HepG2 (cell line): ENCODE measurements around the gene TOPBP1. TPM values are rescaled to one million over a fixed set of nuclear protein-coding genes. Genes with fewer than 3 reads are reported as not detected.

Experiments
- ARNTL ChIP-seq: sonication (generic); formaldehyde crosslinking; IDR thresholded peaks from 2 replicates; pipeline ENCODE4 v1.4.0; 2020; ENCODE audit warnings: mild to moderate bottlenecking, missing genetic modification reagents
- DBP ChIP-seq: sonication (generic); formaldehyde crosslinking; IDR thresholded peaks from 2 replicates; pipeline ENCODE4 v1.4.0; 2020; ENCODE audit warnings: missing genetic modification reagents; ENCODE audit errors: not compliant biosample characterization
- HBP1 ChIP-seq: IDR thresholded peaks from 2 replicates; pipeline ENCODE4 v1.6.1; 2016; ENCODE audit warnings: low read depth, control low read depth
- IKZF5 ChIP-seq: IDR thresholded peaks from 2 replicates; pipeline ENCODE4 v1.6.1; 2018; ENCODE audit warnings: missing genetic modification reagents, mild to moderate bottlenecking, missing compliant biosample characterization
- KLF16 ChIP-seq, 2 experiments: sonication (generic) in 1 of 2; formaldehyde crosslinking in 1 of 2; IDR thresholded peaks; 2 replicates each; pipeline versions ENCODE4 v1.6.1 to v1.8.0; 2016 to 2023; ENCODE audit warnings: missing genetic modification reagents in 2 of 2, missing compliant biosample characterization in 1 of 2
- MAX ChIP-seq: IDR thresholded peaks from 2 replicates; pipeline ENCODE4 v1.6.1; 2012; ENCODE audit warnings: inconsistent platforms
- NCOA2 ChIP-seq: sonication (generic); formaldehyde crosslinking; IDR thresholded peaks from 2 replicates; pipeline ENCODE4 v1.8.0; 2022; ENCODE audit warnings: inconsistent platforms
- POGK ChIP-seq: sonication (generic); formaldehyde crosslinking; conservative IDR thresholded peaks from 2 replicates; pipeline ENCODE4 v1.8.0; 2022; ENCODE audit warnings: mild to moderate bottlenecking, moderate library complexity, missing genetic modification reagents
- SPEN ChIP-seq: sonication (generic); formaldehyde crosslinking; IDR thresholded peaks from 2 replicates; pipeline ENCODE4 v1.5.1; 2020; ENCODE audit warnings: low read depth, mild to moderate bottlenecking, missing genetic modification reagents
- TFAP4 ChIP-seq: sonication (generic); IDR thresholded peaks from 2 replicates; pipeline ENCODE4 v1.6.1; 2016; ENCODE audit warnings: low read depth, borderline replicate concordance
- UBTF ChIP-seq: sonication (generic); formaldehyde crosslinking; IDR thresholded peaks from 2 replicates; pipeline ENCODE4 v1.4.0; 2020; ENCODE audit warnings: mild to moderate bottlenecking, missing genetic modification reagents
- ZBTB38 ChIP-seq: sonication (generic); formaldehyde crosslinking; IDR thresholded peaks from 2 replicates; pipeline ENCODE4 v1.5.1; 2020; ENCODE audit warnings: mild to moderate bottlenecking, missing genetic modification reagents
- ZBTB42 ChIP-seq: sonication (generic); formaldehyde crosslinking; IDR thresholded peaks from 2 replicates; pipeline ENCODE4 v1.5.0; 2020; ENCODE audit warnings: mild to moderate bottlenecking, missing genetic modification reagents
- ZNF251 ChIP-seq: sonication (generic); formaldehyde crosslinking; IDR thresholded peaks from 2 replicates; pipeline ENCODE4 v1.9.0; 2021; ENCODE audit warnings: mild to moderate bottlenecking, missing genetic modification reagents
- ZNF678 ChIP-seq: sonication (generic); formaldehyde crosslinking; IDR thresholded peaks from 2 replicates; pipeline ENCODE4 v1.4.0; 2020; ENCODE audit warnings: mild to moderate bottlenecking, missing genetic modification reagents
- ZSCAN21 ChIP-seq: sonication (generic); formaldehyde crosslinking; IDR thresholded peaks from 2 replicates; pipeline ENCODE4 v1.8.0; 2022; ENCODE audit warnings: mild to moderate bottlenecking, missing genetic modification reagents, moderate library complexity, borderline replicate concordance
- polyA plus RNA-seq, 8 experiments: library from polyadenylated mRNA; depleted of rRNA in 3 of 8; stranded (reverse) in 7 of 8; unstranded in 1 of 8; fragments of >200 nt; fragmentation: Illumina TruSeq in 4 of 8; extraction: Trizol in 4 of 8; gene quantifications; 2 replicates each; pipeline versions ENCODE4 v1.2.1 to v1.2.3, GENCODE V29; 2011 to 2016; ENCODE audit warnings: low read depth in 4 of 8, missing spikeins in 1 of 8, mixed read lengths in 1 of 8; ENCODE audit not compliant: insufficient read depth in 1 of 8
- total RNA-seq, 5 experiments: library from RNA; depleted of rRNA; stranded (reverse); fragments of >200 nt; fragmentation: Illumina TruSeq; extraction: Trizol; gene quantifications; 2 replicates each; pipeline ENCODE4 v1.2.3, GENCODE V29; 2016; ENCODE audit warnings: low read depth in 1 of 5
- TF ChIP-seq, protein P1 (sequence below), 2 experiments: sonication (generic) in 1 of 2; formaldehyde crosslinking in 1 of 2; IDR thresholded peaks; 2 replicates each; pipeline versions ENCODE4 v1.4.0 to v1.6.1; 2018 to 2020; ENCODE audit warnings: missing genetic modification reagents in 2 of 2, borderline replicate concordance in 1 of 2, low read depth in 1 of 2, mild to moderate bottlenecking in 1 of 2, missing biosample characterization in 1 of 2

Gene TOPBP1
- total and polyA plus RNA-seq, 2 of the 13 experiments (the other 11 are each of a cell fraction or from before 2014, with no cell fraction given): 24.3 to 42.9 TPM

- TF ChIP-seq, protein P1, sequence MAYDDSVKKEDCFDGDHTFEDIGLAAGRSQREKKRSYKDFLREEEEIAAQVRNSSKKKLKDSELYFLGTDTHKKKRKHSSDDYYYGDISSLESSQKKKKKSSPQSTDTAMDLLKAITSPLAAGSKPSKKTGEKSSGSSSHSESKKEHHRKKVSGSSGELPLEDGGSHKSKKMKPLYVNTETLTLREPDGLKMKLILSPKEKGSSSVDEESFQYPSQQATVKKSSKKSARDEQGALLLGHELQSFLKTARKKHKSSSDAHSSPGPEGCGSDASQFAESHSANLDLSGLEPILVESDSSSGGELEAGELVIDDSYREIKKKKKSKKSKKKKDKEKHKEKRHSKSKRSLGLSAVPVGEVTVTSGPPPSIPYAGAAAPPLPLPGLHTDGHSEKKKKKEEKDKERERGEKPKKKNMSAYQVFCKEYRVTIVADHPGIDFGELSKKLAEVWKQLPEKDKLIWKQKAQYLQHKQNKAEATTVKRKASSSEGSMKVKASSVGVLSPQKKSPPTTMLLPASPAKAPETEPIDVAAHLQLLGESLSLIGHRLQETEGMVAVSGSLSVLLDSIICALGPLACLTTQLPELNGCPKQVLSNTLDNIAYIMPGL (CRISPR knock-in tag; IDR thresholded peaks at IDR 0.05; ENCODE audit: borderline replicate concordance in 1 of 2, low read depth in 1 of 2): peak; percentile 31 to 70; a peak in 3 of 4 replicates
- TF ChIP-seq UBTF (CRISPR knock-in tag): peak; percentile 60
- TF ChIP-seq DBP (CRISPR knock-in tag): no peak
- no peak for TF ChIP-seq ZBTB42 (CRISPR knock-in tag)
- TF ChIP-seq ZBTB38: no peak
- TF ChIP-seq ZSCAN21 (CRISPR knock-in tag): 0 out of 2 replicates have a peak, but pooled peaks have one; percentile 41
- peak in 1 of 2 experiments; percentile 57; a peak in 1 of 4 replicates for TF ChIP-seq KLF16 (CRISPR knock-in tag; IDR thresholded peaks at IDR 0.05)
- TF ChIP-seq ARNTL (CRISPR knock-in tag): peak; percentile 84
- no peak for TF ChIP-seq ZNF251 (CRISPR knock-in tag)
- TF ChIP-seq NCOA2: no peak; the same call in 1 of the 2 replicates
- TF ChIP-seq SPEN: no peak
- 0 out of 2 replicates have a peak, but pooled peaks have one; percentile 14 for TF ChIP-seq TFAP4
- TF ChIP-seq POGK (CRISPR knock-in tag): peak; percentile 22
- peak; percentile 20; the same call in 1 of the 2 replicates for TF ChIP-seq HBP1 (CRISPR knock-in tag)
- no peak for TF ChIP-seq ZNF678
- TF ChIP-seq IKZF5 (CRISPR knock-in tag): 0 out of 2 replicates have a peak, but pooled peaks have one; percentile 28
- TF ChIP-seq MAX: peak; percentile 75
Measured at GRCh38 chr3:133574260-133574881, 87.4 kb downstream of the TOPBP1 start (continued).
